Measurements from ENCODE around the gene DHRSX.
"Not testable (repeated sequence)": the region's sequence is repeated elsewhere in the genome, so short reads cannot be mapped to it uniquely, and the experiment has no call there.

DHRSX gene

DNA sequence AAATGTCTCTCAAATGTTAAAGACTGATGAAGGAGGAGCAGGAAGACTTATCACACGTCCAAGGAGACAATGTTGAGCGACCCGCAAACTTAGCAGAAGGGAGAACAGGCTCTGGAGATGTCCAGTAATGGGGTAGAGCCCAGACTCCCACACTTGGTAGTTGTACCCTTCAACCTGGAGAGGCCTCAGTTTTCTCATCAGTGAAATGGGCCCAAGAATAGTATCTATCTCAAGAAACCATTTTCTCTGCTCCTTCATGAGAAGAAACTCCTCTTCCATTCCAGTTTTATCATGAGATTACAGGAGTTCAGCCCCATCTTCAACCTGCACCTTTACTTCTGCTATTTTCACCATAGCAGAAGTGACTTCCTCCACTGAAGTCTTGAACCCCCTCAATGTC lies 169.9 kb downstream of the DHRSX start:
- in situ Hi-C loops (cut with MboI; ENCODE audit: low sequenced_read_pairs) = no loop called here

DNA sequence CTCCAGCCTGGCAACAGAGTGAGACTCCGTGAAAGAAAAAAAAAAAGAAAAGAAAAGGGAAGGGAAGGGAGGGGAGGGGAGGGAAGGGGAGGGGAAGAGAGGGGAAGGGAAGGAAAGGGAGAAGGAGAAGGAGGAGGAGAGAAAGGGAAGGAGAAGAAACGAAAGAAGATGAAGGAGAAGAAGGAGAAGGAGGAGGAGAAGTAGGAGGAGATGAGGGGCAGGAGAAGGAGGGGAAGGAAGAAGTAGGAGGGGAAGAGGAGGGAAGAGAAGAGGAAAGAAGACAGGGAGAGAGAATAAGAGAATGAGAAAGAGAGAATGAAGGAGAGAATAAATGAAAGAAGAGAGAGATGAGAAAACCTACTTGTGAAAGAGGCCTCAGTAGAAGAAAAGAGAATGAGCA lies 170.3 kb downstream of the DHRSX start:
- in situ Hi-C loops (cut with MboI; ENCODE audit: low sequenced_read_pairs) = no loop called here

DNA sequence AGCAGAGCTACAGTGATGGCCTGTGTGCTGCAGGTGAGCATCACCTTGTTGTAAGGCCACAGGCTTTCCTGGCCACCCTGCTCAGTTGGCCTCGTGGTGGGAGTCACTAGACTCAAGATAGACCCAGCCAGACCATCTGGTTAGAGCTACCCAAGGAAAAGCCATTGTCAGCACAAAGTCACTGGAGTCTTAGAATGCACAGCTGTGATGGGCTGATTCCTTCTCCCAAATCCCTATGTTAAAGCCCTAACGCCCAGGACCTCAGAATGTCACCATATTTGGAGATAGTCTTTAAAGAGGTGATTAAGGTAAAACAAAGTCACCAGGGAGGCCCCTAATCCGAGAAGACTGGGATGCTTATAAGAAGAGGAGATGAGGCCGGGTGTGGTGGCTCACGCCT lies 173.4 kb downstream of the DHRSX start:
- in situ Hi-C loops (cut with MboI; ENCODE audit: low sequenced_read_pairs) = no loop called here

DNA sequence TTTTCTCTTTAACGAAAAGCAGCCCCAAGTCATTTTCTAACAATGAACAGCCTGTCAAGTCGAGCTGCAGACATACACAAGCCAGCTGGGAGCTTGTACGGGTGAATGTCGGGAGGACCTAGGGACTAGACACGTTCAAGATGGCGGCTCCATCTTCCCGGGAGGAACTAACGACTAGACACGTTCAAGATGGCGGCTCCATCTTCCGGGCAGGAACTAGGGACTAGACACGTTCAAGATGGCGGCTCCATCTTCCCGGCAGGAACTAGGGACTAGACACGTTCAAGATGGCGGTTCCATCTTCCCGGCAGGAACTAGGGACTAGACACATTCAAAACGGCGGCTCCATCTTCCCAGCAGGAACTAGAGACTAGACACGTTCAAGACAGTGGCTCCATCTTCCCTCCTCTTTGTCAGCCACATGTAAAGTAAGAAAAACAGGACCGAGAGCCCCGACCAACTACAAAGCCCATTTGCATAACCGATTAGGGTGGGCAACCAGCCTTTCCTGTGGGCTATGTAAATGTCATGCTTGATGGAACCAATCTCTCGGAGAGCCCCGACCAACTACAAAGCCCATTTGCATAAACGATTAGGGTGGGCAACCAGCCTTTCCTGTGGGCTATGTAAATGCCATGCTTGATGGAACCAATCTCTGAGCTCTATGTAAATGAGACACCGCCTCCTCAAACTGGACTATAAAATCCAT lies 175.5 kb downstream of the DHRSX start:
- in situ Hi-C loops (cut with MboI; ENCODE audit: low sequenced_read_pairs) = no loop called here

DNA sequence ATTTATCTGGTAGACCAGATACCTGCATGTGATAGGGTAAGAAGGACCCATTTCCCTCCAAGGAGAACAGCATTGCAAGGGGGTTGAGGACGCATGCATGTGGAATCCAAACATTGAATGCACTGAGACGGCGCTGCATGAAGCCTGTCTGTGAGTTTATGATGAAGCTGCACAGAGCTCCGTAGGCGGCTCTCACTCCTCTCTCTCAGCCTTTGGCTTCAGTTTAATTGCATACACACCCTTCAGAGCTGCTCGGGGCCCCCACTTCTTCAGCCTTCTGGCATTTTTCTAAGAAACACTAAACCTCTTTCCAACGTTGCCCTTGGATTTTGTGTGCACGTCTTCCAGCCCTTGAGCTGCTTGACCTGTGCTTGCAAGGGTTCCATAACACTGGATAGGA lies 176.6 kb downstream of the DHRSX start:
- in situ Hi-C loops (cut with MboI; ENCODE audit: low sequenced_read_pairs) = no loop called here

DNA sequence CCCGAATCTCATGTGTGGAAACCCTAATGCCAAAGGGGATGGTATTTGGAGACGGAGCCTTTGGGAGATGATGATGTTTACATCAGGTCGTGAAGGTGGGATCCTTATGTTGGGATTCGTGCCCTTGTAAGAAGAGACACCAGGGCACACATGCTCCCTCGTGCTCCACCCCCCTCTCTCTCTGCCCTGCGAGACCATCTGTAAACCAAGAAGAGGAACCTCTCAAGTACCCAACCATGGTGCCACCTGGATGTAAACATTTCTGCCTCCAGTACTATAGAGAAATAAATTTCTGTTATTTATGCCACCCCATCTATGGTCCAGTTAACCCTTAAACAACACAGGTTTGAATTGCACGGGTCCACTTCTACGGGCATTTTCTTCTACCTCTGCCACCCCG lies 179.4 kb downstream of the DHRSX start:
- in situ Hi-C loops (cut with MboI; ENCODE audit: low sequenced_read_pairs) = no loop called here

DNA sequence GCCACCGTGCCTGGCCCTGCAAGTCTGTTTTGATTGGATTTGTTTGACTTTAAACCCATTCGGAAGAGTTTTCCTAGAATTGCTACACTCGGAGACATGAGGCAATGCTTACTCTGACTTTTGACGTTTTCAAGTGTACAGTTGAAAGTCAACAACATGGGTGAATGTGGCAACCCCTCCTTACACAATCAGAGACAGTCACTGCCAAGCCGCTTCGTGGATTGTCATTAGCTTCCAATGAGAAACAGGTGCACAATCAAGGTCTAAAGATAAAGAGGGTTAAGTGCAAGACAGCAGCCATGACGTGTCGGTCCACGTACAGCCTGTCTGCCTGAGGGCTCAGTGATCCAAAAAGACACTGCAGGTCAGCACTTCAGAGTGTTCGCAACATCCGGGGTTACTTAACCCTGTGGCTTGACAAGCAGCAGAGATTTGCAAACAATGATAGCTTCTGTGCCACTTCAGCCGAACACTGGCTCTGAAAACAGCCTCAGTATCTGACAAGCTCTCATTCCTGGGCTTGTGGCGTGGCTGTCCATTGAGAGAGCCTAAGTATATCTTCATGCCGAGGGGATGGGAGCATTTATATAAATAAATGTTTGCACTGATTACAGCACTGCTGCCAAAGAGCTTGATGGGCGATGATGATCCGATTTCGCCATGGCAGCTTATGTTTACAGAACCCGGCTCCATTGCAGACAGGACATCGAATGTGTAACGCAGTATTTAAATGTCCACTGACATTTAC lies 180.0 kb downstream of the DHRSX start:
- in situ Hi-C loops (cut with MboI; ENCODE audit: low sequenced_read_pairs) = no loop called here

DNA sequence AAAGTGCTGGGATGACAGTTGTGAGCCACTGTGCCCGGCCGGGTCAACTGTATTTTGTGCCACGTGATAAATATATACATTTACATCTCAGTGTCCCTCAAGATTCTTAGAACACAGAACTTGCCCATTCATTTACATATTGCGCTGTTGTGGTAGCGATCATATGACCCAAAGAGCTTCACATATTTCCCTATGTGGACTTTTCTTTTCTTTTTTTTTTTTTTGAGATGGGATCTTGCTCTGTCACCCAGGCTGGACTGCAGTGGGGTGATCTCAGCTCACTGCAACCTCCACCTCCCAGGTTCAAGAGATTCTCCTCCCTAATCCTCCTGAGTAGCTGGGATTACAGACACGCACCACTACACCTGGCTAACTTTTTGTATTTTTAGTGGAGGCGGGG lies 180.7 kb downstream of the DHRSX start:
- in situ Hi-C loops (cut with MboI; ENCODE audit: low sequenced_read_pairs) = no loop called here

DNA sequence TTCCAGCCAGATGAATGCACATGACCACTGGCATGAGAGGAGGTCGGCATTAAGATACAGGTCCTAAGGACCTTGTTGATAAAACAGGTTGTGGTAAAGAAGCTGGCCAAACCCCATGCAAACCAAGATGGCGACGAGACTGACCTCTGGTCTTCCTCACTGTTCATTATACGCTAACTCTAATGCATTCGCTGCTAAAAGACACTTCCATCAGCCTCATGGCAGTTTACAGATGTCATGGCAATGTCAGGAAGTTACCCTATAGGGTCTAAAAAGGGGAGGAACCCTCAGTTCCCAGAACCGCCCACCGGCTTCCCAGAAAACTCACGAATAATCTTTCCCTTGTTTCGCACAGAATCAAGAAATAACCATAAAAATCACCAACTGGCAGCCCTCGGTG lies 182.4 kb downstream of the DHRSX start:
- in situ Hi-C loops (cut with MboI; ENCODE audit: low sequenced_read_pairs) = no loop called here

DNA sequence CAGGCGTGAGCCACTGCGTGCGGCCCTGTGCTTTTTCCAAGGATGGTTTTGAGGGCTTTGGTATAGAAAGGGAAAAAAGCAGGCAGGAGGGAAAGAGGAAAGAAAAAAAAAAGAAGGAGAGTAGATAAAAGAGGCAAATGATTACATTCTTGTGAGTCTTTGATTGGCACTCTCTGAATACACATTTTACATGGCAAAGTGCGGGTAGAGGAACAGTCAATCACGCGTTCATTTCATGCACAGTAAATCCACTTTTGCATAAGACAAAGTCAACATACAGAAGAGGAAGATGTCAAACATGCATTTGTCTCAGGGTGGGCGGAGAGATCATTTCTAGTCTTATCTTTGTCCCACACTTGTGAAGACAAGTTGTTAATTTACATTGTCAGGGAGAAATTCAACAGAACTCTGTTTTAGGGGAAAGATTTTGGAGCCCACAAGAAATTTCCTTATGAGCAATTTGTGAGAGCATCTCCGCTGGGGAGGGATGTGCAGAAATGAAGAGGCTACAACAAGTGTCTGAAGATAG lies 183.2 kb downstream of the DHRSX start:
- in situ Hi-C loops (cut with MboI; ENCODE audit: low sequenced_read_pairs) = no loop called here

DNA sequence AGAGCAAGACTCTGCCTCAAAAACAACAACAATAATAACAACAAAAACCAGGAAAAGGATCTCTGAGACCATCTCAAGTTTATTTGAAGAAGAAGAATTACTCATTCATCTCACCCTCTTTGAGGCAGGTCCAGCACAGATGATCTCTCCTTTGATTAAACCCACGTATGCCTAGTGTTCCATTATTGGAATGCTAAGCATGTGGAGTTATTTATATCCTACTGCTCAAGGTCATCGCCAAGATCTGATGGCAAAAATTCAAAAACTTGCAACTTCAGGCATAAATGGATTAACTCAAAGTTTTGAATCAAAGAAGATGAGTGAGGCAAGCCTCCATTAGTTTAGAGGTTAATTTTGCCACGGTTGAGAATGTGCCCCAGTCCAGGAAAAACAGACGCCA lies 184.2 kb downstream of the DHRSX start:
- in situ Hi-C loops (cut with MboI; ENCODE audit: low sequenced_read_pairs) = no loop called here

DNA sequence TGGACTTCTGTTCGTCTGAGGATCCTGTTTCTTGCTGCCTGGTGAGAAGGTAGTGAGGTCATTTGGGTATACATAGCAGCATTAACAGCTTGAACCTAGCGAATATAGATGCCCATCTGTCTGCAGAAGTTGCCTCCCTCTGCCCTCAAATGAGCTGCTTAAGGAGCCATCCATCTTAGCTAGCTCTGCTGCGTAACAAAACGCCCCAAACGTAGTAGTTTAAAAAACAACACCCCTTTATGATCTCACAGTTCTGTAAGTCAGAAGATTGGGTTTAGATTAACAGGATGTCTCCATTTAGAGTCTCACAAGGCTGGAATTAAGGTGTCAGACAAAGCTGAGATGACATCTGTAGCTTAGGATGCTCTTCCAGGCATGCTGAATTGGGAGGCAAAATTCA lies 185.3 kb downstream of the DHRSX start:
- in situ Hi-C loops (cut with MboI; ENCODE audit: low sequenced_read_pairs) = no loop called here

DNA sequence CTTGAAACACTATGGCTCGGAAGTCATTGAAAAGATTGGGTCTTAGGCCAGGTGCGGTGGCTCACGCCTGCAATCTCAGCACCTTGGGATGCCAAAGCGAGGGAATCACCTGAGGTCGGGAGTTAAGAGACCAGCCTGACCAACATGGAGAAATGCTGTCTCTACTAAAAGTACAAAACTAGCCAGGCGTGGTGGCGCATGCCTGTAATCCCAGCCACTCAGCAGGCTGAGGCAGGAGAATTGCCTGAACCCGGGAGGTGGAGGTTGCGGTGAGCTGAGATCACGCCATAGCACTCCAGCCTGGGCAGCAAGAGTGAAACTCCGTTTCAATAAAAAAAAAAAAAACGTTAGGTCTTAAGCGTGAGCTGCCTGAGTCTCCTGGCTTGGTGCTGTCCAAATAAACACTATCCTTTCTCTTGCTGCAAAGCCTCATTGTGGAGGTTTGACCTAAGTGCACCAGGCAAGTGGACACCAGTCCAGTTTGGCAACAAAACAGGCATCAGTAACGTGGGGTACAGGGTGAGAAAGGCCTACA lies 185.9 kb downstream of the DHRSX start:
- in situ Hi-C loops (cut with MboI; ENCODE audit: low sequenced_read_pairs) = no loop called here

DNA sequence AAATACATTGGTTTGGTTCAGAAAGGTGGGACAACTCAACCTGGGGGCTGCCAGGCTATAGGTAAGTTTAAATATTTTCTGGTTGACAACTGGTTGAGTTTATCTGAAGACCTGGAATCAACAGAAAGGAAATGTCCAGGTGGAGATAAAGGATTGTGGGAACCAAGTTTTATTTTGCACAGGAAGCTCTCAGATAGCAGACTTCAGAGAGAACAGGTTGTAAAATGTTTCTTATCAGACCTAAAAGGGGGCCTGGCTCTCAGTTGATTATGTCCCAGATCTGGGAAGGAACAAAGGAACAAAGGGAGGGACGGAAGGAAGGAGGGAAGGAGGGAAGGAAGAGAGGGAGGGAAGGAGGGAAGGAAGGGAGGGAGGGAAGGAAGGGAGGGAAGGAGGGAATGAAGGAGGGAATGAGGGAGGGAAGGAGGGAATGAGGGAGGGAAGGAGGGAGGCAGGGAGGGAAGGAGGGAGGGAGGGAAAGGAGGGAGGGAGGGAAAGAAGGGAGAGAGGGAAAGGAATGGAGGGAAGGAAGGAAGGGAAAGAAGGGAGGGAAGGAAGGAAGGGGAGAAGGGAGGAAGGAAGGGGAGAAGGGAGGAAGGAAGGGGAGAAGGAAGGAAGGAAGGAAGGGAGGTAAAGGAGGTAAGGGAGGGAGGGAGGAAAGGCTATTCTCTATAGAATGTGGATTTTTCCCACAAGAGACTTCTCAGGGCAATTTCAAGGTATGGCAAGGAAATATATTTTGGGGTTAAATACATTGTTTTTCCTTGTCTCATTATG lies 186.7 kb downstream of the DHRSX start:
- in situ Hi-C loops (cut with MboI; ENCODE audit: low sequenced_read_pairs) = no loop called here

DNA sequence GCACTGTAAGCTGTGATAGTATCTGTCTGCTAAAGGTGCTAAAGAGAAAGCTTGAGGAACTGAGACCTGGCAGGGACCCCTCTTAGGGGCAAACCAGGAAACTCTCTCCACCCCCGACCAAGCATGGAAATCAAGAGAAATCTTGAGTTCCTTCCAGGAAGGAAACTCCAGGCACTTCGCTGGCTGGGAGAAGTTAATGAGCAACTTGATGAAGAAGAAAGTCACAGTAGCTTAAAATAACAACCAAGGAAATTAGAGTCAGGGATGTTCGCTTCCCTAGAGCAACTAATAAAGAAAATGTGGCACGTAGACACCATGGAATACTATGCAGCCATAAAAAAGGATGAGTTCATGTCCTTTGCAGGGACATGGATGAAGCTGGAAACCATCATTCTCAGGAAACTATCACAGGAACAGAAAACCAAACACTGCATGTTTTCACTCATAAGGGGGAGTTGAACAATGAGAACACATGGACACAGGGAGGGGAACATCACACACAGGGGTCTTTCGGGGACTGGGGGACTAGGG lies 188.7 kb downstream of the DHRSX start:
- in situ Hi-C loops (cut with MboI; ENCODE audit: low sequenced_read_pairs) = not testable (repeated sequence)

DNA sequence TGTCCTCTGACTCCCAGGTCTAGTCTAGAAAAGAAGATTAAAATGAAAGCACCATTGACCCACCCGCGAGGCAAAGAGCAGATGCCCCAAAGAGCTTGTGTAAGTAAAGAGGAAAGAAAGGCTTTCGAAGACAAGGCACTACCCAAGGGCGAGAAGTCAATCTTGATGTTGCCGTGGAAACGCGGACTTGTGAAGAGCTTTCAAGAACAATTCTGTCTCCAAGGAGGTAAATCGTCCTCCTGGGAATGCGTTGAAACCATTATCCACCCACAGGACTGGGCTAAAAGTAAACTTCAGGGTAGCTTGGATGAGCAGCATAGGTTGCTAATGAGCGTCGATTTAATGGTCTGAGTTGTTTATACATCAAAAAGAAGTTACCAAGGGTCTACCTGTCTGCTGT lies 189.3 kb downstream of the DHRSX start:
- in situ Hi-C loops (cut with MboI; ENCODE audit: low sequenced_read_pairs) = no loop called here

DNA sequence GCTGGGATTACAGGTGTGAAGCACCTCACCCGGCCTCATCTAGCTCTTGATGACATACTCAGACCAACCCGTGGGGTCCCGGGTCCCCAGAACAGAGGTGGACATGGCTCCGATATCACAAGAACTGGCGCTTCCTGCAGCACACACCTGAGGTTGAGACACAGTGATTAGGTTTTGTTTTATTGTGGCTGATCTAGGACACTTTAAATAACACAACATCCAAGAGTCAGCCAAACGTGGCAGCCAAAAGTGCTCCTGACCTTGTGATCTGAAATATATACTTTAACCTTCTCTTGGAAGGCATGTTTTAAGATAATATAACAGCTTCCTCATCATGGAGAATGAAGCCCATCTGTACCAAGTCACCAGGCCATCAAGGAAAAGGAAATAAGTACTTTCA lies 198.9 kb downstream of the DHRSX start:
- in situ Hi-C loops (cut with MboI; ENCODE audit: low sequenced_read_pairs) = no loop called here

DNA sequence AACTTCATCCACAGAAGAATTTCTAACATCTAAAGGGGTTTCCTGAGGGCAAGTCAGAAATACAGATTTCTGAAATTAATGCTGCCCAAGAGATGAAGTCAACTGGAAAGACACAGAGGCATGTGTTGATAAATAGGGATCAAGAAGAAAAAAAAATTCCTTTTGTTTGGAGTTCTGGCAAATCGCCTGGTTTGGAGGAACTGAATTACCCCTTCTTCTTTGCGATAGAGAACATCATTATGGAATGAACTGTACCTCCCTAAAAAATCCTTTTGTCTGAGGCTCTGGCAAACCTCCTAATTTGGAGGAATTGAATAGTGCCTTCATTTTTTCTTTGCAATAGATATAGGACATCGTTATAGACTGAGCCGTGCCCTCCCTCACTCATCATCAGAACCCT lies 200.9 kb downstream of the DHRSX start:
- in situ Hi-C loops (cut with MboI; ENCODE audit: low sequenced_read_pairs) = no loop called here

DNA sequence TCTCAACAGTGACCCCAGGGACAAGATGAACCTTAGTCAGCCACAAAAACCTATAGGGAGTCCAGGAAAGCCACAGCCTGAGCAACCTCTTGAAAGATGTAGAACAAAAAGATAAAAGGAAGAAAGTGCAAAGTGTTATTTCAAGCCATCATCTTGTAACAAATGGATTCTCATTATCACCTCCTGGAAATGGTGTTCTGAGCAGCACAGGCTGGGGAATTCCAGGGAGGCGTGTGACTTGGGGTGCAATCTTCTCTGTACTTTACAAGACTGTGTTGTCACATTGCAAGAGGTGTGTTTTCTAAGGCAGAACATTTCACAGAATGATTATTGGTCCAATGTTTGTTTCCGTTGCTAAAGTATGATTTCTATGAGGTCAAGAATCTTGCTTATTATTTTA lies 214.0 kb downstream of the DHRSX start:
- in situ Hi-C loops (cut with MboI; ENCODE audit: low sequenced_read_pairs) = no loop called here

DNA sequence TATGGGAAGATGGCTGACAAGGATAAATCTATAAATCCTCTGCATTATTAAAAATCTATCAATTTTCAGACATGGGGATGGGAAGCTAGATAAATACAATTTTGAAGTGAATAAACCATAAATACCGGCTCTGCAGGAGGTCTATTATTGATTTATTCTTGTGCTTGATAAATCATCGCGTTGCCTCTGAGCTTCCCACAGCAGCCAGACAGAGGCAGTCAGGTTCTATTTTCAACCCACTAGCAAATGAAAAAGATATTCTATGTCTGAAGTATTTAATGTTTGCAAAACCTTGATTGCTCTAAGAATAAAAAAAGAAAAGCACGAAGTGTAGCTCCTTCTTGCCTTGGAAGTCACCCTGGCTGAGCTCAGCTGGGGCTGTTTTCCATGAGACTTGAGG lies 216.2 kb downstream of the DHRSX start:
- in situ Hi-C loops (cut with MboI; ENCODE audit: low sequenced_read_pairs) = no loop called here

DNA sequence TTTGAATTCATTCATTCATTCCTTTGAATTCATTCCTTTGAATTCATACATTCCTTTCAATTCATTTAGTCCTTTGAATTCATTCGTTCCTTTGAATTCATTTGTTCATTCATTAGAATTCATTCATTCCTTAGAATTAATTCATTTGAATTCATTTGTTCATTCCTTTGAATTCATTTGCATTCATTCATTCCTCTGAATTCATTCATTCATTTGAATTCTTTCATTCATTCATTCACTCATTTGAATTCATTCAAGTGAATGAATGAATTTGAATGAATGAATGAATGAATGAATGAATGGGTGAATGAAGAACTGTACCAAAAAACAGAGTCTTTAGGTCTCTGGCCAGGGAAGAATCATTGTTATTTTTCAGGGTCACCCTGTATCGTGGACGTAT lies 216.6 kb downstream of the DHRSX start:
- in situ Hi-C loops (cut with MboI; ENCODE audit: low sequenced_read_pairs) = no loop called here
